ENCODE data around the gene EFHC1.

Gene EFHC1

DNA sequence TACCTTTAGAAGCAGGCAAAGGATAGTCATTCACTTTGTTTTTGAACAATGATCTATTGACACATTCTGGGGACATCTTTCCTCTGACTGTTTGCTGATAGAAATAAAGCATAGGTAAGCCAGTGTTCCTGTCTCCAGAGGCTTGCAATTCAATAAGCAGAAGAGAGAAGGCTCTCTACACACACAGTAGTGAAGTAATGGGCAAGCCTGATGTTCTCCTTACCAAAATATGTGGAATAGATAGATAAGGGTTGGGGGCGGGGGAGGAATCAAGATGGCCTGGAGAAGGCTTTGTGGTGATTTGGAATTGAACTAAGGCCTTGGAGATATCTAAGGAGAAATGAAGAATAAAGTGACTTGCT is 30.9 kb upstream of the EFHC1 start:
- Histone ChIP-seq H3K4me1 (ENCODE audit: insufficient read depth, low read length) (peaks cover 9% of the 10 kb centered on the region; the same call in 1 of the 2 replicates), H3K9me3 (ENCODE audit: control insufficient read depth, insufficient read depth, low read length) (no peaks in the 10 kb centered on the region; the same call in 1 of the 2 replicates), H3K9ac (ENCODE audit: low read depth, low read length) (no peak overlapping the region), H3K36me3 (ENCODE audit: insufficient read depth, low read length) (no peaks in the 10 kb centered on the region)

DNA sequence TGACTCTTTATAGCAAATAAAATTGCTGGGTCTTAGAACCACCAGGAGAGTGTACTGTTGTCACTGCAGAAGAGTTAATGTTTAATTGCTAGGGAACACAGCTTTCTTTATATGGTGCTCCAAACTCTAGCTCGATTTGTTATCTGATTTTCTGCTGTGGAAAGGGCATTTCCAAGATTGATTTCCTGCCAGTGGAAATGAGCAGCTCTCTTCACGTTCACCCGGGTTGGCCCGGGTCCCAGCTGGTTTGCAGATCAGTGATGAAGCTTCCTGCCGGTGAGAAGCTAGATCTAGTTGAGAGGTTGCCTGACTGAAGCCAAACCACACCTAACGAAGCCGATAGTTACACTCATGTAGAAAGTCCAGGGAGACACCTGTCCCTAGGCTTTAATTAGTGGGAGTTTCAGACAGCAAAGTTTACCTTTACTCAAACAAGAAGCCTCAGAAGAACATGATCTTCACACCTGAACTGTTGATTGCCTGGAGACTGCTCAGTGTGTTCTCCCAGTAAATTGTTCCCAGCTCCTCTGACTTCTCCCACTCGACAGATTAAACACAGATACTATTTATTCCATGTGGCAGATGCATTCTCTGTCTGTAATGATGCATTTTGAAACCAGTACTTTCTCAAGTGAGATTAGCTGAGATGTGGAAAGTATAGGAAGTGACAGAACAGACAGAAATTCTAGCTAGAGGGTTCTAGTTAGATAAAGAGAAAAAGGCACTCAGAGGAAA is 30.3 kb upstream of the EFHC1 start:
- H3K9ac ChIP-seq (ENCODE audit: low read depth, low read length), result no peak overlapping the region
- no peaks in the 10 kb centered on the region; the same call in 1 of the 2 replicates for H3K9me3 ChIP-seq (ENCODE audit: control insufficient read depth, insufficient read depth, low read length)
- peaks cover 9% of the 10 kb centered on the region; the same call in 1 of the 2 replicates for H3K4me1 ChIP-seq (ENCODE audit: insufficient read depth, low read length)
- H3K36me3 ChIP-seq (ENCODE audit: insufficient read depth, low read length), result no peaks in the 10 kb centered on the region

DNA sequence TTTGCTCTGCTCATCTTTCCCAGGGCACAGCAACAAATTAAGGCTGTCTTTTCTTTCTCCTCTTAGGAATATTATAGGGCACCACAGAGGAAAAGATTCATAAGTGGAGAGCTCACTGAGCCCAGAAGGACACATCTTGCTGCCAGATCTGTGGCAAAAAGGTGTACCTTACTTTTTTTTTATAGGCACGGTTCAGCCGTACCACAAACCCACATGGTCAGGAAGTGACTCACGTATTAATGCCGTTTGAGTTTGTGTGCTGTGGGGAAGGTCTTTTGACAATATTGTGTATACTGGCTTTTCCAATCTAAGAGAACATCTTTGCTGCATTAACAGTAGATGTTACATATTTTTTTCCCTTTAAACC is 29.8 kb upstream of the EFHC1 start:
- peaks cover 9% of the 10 kb centered on the region; the same call in 1 of the 2 replicates for H3K4me1 ChIP-seq (ENCODE audit: insufficient read depth, low read length)
- no peaks in the 10 kb centered on the region for H3K36me3 ChIP-seq (ENCODE audit: insufficient read depth, low read length)
- H3K9me3 ChIP-seq (ENCODE audit: control insufficient read depth, insufficient read depth, low read length), result no peaks in the 10 kb centered on the region; the same call in 1 of the 2 replicates
- H3K9ac ChIP-seq (ENCODE audit: low read depth, low read length), result no peak overlapping the region

DNA sequence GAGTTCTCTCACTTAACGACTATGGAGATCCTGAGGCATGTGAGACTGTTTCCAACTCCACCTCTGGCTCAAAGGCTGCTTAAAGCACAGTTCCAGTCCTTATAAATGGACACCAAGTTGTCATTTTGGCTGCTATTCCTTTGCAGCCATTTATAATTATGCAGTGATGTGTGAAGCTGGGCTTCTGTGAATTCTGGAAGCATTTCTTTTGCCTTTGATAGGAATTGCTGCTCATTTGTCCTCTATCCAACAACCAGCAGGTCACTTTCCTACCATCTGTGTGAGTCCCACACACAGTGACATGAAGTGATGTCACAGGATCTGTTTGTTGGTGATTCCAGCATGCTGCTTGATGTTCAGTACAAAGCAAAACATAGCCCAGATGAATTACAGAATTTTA is 28.5 kb upstream of the EFHC1 start:
- Histone ChIP-seq H3K9me3 (ENCODE audit: control insufficient read depth, insufficient read depth, low read length) (no peaks in the 10 kb centered on the region), H3K4me1 (ENCODE audit: insufficient read depth, low read length) (peaks cover 13% of the 10 kb centered on the region; the same call in 1 of the 2 replicates), H3K9ac (ENCODE audit: low read depth, low read length) (no peak overlapping the region), H3K36me3 (ENCODE audit: insufficient read depth, low read length) (no peaks in the 10 kb centered on the region)

DNA sequence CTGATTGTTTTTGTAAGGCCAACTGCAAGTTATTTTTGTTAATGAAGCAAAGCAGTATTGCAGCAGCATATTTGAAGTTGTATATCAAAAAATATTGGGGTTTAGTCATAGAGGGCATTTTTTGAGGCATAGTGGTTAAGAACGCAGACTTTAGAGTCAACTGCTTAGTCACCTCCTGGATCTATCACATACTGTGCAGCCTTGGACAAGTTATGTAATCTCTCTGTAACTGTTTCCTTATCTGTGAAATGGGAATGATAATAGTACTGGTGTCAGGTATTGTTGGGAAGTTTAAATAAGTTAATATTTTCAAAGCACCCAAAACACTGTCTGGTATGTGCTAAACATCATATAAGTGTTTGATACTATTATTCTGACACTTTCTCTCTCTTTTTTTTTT is 27.2 kb upstream of the EFHC1 start:
- peaks cover 13% of the 10 kb centered on the region; the same call in 1 of the 2 replicates for H3K4me1 ChIP-seq (ENCODE audit: insufficient read depth, low read length)
- H3K9ac ChIP-seq (ENCODE audit: low read depth, low read length), result no peak overlapping the region
- H3K36me3 ChIP-seq (ENCODE audit: insufficient read depth, low read length), result no peaks in the 10 kb centered on the region
- no peaks in the 10 kb centered on the region for H3K9me3 ChIP-seq (ENCODE audit: control insufficient read depth, insufficient read depth, low read length)

DNA sequence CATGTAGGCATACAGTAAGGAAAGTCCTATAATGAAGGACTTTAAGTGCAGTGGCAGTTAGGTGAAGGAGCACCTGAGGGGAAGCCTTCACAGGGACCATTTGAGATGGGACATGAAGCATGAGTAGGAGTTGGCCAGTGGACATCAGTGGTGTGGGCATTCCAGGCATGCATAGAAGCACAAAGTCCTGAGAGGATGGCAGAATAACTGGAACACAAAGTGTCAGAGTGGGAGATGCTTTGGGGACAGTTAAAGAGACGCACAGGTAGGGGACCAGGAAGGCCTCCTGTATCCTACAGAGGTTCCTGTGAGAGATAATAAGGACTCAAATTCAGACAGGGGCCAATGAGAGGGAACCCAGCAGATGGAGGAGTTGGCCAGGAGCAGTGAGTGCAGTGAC is 26.4 kb upstream of the EFHC1 start:
- Histone ChIP-seq H3K36me3 (ENCODE audit: insufficient read depth, low read length) (no peaks in the 10 kb centered on the region), H3K9me3 (ENCODE audit: control insufficient read depth, insufficient read depth, low read length) (no peaks in the 10 kb centered on the region), H3K9ac (ENCODE audit: low read depth, low read length) (no peak overlapping the region), H3K4me1 (ENCODE audit: insufficient read depth, low read length) (peaks cover 13% of the 10 kb centered on the region; the same call in 1 of the 2 replicates)

DNA sequence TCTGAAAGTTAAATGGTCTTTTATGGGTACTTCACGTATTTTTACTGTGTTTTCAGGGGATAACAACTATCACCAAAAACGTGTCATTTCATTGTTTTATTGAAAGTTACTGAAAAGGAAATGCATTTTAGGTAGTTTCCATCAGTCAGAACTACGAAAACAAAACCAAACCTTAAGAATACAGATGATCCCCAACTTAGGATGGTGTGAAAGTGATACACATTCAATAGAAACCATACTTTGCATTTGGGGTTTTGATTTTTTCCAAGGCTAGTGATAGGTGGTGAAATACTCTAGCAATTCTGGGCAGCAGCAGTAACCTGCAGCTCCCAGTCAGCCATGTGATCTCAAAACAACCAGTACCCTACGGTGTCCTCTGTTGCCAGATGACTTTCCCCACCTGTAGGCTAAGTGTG is 25.9 kb upstream of the EFHC1 start:
- Histone ChIP-seq H3K9ac (ENCODE audit: low read depth, low read length) (no peak overlapping the region), H3K4me1 (ENCODE audit: insufficient read depth, low read length) (peaks cover 13% of the 10 kb centered on the region; the same call in 1 of the 2 replicates), H3K9me3 (ENCODE audit: control insufficient read depth, insufficient read depth, low read length) (no peaks in the 10 kb centered on the region), H3K36me3 (ENCODE audit: insufficient read depth, low read length) (no peaks in the 10 kb centered on the region)

DNA sequence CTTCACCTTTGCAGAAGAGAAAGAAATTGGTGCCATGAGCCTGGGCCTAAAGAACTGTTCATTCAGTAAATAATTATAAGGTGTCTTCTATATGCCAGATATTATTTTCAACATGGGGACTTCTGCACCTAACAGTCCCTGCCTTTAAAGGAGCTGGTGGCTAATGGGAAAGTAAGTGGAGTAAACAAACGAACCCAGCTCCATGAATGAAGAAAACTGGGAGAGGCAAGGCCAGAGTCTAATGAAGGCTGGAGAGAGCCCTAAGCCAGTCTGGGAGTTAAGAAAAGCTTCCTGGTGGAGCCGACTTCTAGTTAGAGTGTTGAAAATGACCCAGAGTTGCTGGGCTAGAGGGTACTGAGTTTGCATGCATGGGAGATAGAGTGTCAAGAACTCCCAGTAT is 24.2 kb upstream of the EFHC1 start:
- no peaks in the 10 kb centered on the region for H3K9me3 ChIP-seq (ENCODE audit: control insufficient read depth, insufficient read depth, low read length)
- H3K9ac ChIP-seq (ENCODE audit: low read depth, low read length), result no peak overlapping the region
- H3K36me3 ChIP-seq (ENCODE audit: insufficient read depth, low read length), result no peaks in the 10 kb centered on the region
- peaks cover 9% of the 10 kb centered on the region; the same call in 1 of the 2 replicates for H3K4me1 ChIP-seq (ENCODE audit: insufficient read depth, low read length)

DNA sequence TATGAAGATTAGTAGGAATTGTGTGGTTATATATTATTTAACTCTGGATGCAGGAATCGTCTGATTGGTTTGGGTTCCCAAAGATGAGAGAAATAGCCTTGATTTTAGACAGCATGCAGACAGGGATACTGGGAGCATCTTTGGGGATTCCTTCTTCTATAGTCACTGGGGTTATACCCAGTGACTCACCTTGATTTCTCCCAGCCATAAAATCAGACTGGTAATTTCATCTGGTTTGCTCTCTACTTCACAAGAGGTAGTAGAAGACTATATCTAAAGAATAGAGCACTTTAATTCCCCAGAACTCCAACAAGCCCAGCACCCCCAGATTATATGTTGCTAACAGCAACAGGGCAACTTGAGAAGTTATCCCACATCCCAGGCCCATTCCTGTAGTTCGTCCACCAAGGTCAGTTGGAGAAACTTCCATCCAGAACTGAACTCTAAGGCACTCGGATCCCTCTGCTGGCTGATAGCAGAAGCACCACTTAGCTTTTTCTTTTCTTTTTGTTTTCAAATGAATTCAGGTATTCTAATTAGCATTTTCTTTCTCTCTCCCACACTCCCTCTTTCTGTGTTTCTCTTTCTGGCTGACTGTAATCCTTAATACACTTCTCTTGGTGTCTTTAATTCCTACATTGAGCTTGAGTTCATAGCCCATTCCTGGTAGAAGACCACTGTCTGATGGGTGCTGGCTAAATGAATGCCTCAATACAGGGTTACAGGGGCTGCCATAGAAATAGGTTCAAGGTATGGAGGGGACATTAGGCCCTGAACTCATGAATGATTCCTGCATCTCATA is 20.4 kb upstream of the EFHC1 start:
- peaks cover 9% of the 10 kb centered on the region; the same call in 1 of the 2 replicates for H3K4me1 ChIP-seq (ENCODE audit: insufficient read depth, low read length)
- no peaks in the 10 kb centered on the region for H3K36me3 ChIP-seq (ENCODE audit: insufficient read depth, low read length)
- no peaks in the 10 kb centered on the region for H3K9me3 ChIP-seq (ENCODE audit: control insufficient read depth, insufficient read depth, low read length)
- no peak overlapping the region for H3K9ac ChIP-seq (ENCODE audit: low read depth, low read length)

DNA sequence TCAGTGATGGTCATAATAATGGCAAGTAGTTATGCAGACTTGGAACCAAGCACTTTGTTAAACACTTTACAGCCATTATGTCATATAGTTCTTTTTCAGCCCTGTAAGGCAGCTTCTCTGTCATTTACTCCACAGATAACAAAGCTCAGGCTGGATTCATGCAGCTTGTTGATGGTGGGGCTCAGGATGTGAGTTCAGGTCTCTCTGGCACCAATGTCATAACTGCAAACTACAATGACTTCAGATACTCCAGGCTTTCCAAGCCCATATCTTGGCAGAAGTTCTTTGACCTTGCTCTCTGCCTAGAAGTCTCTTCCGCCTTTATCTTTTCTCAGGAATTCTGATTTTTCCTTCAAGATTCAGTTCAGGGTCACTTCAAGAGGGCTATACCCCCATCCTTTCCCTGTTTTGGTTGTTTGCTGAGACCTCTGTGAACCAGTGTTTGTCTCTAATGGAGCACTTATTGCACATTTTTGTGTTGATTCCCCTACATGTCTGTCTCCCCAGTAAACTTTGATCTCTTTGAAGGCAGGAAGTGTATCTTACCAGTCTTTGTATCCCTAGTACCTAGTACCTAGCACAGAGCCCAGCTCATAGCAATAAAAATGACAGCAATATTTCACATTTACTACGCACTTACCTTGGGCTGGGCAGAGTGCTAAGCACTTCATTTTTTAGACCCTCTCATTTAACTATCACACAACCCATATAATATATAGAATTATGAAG is 19.7 kb upstream of the EFHC1 start:
- H3K9ac ChIP-seq (ENCODE audit: low read depth, low read length), result no peak overlapping the region
- peaks cover 9% of the 10 kb centered on the region; the same call in 1 of the 2 replicates for H3K4me1 ChIP-seq (ENCODE audit: insufficient read depth, low read length)
- H3K9me3 ChIP-seq (ENCODE audit: control insufficient read depth, insufficient read depth, low read length), result no peaks in the 10 kb centered on the region
- no peaks in the 10 kb centered on the region for H3K36me3 ChIP-seq (ENCODE audit: insufficient read depth, low read length)

DNA sequence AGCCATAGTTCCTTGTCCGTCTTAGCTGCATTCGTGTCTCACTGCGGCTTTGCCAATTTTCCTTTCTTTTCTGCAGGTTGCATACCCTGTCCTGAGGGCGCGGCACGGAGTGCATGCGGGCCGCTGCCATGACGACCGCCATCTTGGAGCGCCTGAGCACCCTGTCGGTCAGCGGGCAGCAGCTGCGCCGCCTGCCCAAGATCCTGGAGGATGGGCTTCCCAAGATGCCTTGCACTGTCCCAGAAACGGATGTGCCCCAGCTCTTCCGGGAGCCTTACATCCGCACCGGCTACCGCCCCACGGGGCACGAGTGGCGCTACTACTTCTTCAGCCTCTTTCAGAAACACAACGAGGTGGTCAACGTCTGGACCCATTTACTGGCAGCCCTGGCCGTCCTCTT is 17.1 kb upstream of the EFHC1 start:
- Histone ChIP-seq H3K9me3 (ENCODE audit: control insufficient read depth, insufficient read depth, low read length) (no peaks in the 10 kb centered on the region), H3K4me1 (ENCODE audit: insufficient read depth, low read length) (peaks cover 5% of the 10 kb centered on the region; the same call in 1 of the 2 replicates), H3K36me3 (ENCODE audit: insufficient read depth, low read length) (no peaks in the 10 kb centered on the region), H3K9ac (ENCODE audit: low read depth, low read length) (no peak overlapping the region)

DNA sequence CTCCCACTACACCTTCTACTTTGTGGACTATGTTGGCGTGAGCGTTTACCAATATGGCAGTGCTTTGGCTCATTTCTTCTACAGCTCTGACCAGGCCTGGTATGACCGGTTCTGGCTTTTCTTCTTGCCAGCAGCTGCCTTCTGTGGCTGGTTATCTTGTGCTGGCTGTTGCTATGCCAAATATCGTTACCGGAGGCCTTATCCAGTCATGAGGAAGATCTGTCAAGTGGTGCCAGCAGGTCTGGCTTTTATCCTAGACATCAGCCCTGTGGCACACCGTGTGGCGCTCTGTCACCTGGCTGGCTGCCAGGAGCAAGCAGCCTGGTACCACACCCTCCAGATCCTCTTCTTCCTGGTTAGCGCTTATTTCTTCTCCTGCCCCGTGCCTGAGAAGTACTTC is 16.5 kb upstream of the EFHC1 start:
- Histone ChIP-seq H3K9ac (ENCODE audit: low read depth, low read length) (no peak overlapping the region), H3K4me1 (ENCODE audit: insufficient read depth, low read length) (peaks cover 5% of the 10 kb centered on the region; the same call in 1 of the 2 replicates), H3K9me3 (ENCODE audit: control insufficient read depth, insufficient read depth, low read length) (no peaks in the 10 kb centered on the region), H3K36me3 (ENCODE audit: insufficient read depth, low read length) (no peaks in the 10 kb centered on the region)

DNA sequence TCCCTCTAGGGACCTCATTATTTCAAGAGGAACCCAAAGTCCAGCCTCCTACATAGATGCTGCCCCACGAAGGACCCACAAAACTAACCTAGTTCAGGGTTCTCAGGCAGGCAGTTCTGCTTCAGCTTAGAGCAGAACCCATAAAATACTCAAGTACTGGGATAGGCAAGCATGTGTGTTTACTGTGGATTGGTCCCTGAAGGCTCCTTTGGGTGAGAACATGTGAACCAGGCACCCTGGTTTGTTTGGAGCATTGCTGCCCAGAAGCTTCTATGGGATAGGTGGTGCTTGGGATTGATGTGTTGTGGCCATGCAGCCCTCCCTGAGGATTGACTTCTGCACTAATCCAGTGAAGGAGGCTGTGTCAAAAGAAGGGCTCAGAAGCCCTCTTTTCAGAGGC is 14.9 kb upstream of the EFHC1 start:
- Histone ChIP-seq H3K36me3 (ENCODE audit: insufficient read depth, low read length) (no peaks in the 10 kb centered on the region), H3K9me3 (ENCODE audit: control insufficient read depth, insufficient read depth, low read length) (no peaks in the 10 kb centered on the region), H3K4me1 (ENCODE audit: insufficient read depth, low read length) (peaks cover under 1% of the 10 kb centered on the region; the same call in 1 of the 2 replicates), H3K9ac (ENCODE audit: low read depth, low read length) (no peak overlapping the region)

DNA sequence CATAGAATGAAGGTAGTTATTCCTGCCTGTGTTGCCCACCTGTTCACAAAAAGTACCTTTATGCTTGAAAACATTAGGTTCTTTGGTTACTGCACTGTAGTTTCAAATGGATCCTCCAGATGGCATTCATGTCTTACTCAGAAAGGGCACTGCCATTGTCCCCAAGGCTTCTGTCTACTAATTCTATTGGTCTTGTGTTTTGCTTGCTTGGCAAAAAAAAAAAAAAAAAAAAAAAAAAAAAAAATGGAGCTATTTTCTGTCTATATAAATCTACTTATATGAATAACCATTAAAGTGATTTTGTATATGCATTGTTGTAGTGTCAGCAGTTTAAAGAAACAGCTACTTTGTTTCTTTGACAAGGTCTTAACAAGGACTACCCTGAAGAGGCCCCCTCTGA is 12.7 kb upstream of the EFHC1 start:
- Histone ChIP-seq H3K9ac (ENCODE audit: low read depth, low read length) (no peak overlapping the region), H3K4me1 (ENCODE audit: insufficient read depth, low read length) (no peaks in the 10 kb centered on the region), H3K9me3 (ENCODE audit: control insufficient read depth, insufficient read depth, low read length) (no peaks in the 10 kb centered on the region), H3K36me3 (ENCODE audit: insufficient read depth, low read length) (no peaks in the 10 kb centered on the region)

Data from ES-I3 (cell line).